Cardiac septum (tissue), 1 donor: ENCODE data around the gene TRAF6. TPM values are rescaled to one million over a fixed set of nuclear protein-coding genes. Genes with fewer than 3 reads are reported as not detected.

Experiments
- DNase-seq: peaks from one replicate; pipeline ENCODE4 v3.0.0-alpha.2; 2020; ENCODE audit warnings: low spot score
- intact Hi-C: fragments of 100-400 bp; cut with DNase I; formaldehyde crosslinking; loops from one replicate; pipeline ENCODE4 v1.14.0; 2022
- total RNA-seq: library from RNA; stranded (reverse); fragmentation: NEBNext Ultra II Directional; extraction: Animal tissue kit (Norgen Biotek cat#: 25700); gene quantifications from one replicate; pipeline ENCODE4 v1.2.1, GENCODE V29; 2021
- donor health status: DM: no; HTN: no; CAD: no.

TRAF6 gene
- total RNA-seq, 1 donor from 2014 or later = 17.8 TPM

DNA sequence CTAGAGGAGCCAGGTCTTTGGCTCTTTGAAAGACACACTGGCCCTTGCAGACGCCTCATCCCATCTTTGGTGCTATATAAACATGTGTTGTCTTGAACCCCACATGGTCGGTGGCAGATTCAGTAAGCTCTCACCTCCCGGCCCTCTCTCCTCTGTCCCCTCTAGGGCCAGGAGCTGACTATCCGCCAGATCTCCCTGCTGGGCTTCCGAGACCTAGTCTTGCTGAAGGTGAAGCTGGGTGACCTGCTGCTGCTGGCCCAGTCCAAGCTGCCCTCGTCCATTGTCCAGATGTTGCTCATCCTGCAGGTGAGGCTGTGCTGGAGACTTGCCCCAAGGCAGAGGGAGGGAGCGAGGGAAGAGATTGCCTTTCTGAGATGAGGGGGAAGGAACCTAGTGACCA lies 63.9 kb downstream of the TRAF6 start:
- intact Hi-C loops = no loop called here
- no peak for DNase-seq

DNA sequence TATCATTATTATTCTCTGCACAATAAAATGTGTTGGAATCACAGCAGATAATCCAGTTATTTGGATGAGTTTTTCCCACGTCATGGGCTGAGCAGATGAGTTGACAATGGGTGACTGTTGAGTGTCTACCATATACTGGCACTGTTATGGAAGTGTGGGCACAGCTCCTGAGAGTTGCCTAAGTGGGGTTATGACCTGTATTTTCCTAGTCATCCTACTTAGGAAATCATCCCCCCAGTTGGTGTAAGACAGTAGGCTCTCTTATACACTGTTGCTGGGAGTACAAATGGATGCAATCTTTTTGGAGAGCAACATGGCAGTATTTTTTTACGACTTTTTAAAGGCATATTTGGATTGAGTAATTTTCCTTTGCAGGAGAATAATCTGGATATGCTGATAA lies 66.4 kb downstream of the TRAF6 start:
- DNase-seq = no peak
- intact Hi-C loops = no loop called here

GRCh38 chr11:36441610-36442208 lies 68.4 kb downstream of the TRAF6 start:
- no peak for DNase-seq
- intact Hi-C loops = no loop called here

DNA sequence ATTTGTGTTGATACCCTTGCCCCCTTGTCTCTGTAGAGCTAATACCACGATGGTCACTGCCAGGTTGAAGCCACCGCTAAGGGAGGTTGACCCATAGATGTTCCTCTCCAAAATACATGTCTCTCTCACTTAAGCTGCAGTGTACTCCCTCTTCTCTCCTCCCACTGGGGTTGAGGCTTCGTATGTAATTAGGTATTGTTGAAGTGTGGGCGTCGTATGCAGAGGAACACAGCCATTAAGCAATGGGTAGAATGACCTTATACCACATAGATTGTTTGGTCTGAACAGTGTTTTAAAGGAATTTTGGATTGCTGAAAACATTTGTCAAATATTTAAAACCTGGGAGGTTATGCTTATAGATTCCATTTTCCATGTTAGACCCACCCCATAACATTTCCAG lies 71.9 kb downstream of the TRAF6 start:
- intact Hi-C loops = no loop called here
- no peak for DNase-seq

DNA sequence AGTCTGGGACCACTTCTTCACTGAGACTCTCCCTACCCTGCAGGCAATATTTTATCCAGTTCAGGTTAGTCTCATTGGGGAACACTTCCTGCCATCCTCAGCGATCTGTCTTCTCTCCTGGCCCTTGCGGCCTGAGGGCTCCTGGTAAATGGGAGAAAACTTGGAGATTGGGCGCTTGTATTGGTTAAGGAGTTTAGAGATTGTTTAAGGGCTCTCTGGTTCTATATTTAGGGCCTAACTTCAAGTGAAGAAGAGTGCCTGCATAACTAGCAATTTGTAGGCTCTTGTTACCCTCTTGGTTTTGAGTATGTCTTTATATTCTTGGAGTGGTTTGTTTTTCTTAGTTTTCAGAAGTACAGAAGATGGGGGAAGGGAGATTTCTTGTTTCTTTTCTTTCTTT lies 72.7 kb downstream of the TRAF6 start:
- DNase-seq = no peak
- intact Hi-C loops = no loop called here

Other genes with a start within 250 kb of the TRAF6 start
- gene COMMD9, start 220.8 kb downstream of the TRAF6 start, total RNA-seq = 33.9 TPM
- 4.0 TPM for gene PRR5L, start 214.0 kb downstream of the TRAF6 start, total RNA-seq
- gene RAG1, start 57.7 kb upstream of the TRAF6 start, total RNA-seq = 1.2 TPM
- gene IFTAP, start 84.2 kb upstream of the TRAF6 start, total RNA-seq = 41.1 TPM
- gene RAG2, start 88.0 kb upstream of the TRAF6 start, total RNA-seq = not detected